ENCODE results near the gene THNSL1. TPM values are rescaled to one million over a fixed set of nuclear protein-coding genes. Genes with fewer than 3 reads are reported as not detected.
"Not testable (repeated sequence)": the region's sequence is repeated elsewhere in the genome, so short reads cannot be mapped to it uniquely, and the experiment has no call there.

Gene THNSL1
- total RNA-seq, 2 experiments from 2014 or later, result 2.5 to 2.6 TPM

DNA sequence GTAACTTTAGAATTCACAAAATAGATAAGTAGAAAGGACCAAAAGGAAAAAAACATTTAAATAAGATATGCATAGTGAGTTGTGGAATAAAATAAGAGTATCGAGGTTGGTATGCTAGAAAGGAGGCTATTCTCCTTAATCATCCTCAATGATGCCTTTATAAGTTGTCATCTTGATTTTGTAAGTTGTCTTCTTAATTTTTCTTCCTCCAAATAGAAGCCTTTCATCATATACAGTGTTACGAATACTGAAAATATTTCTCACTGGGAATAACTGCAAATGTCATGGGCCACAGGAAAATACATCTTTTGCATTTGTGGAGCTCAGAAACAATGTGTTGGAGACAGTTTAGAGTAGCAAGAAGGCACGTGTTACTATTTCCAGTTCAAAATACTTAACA, 32.5 kb upstream of the THNSL1 start:
- H3K36me3 Mint-ChIP-seq (ENCODE audit: low read depth), result no peaks in the 10 kb centered on the region
- no peaks in the 10 kb centered on the region for H3K27me3 Mint-ChIP-seq
- no peak for DNase-seq
- ChIA-PET CTCF (no interaction called here), POLR2A (no interaction called here)
- H3K4me3 Mint-ChIP-seq, result no peak overlapping the region
- H3K27ac Mint-ChIP-seq, result no peak overlapping the region
- peaks cover 14% of the 10 kb centered on the region for H3K4me1 Mint-ChIP-seq
- peaks cover 3% of the 10 kb centered on the region for H3K9me3 Mint-ChIP-seq

DNA sequence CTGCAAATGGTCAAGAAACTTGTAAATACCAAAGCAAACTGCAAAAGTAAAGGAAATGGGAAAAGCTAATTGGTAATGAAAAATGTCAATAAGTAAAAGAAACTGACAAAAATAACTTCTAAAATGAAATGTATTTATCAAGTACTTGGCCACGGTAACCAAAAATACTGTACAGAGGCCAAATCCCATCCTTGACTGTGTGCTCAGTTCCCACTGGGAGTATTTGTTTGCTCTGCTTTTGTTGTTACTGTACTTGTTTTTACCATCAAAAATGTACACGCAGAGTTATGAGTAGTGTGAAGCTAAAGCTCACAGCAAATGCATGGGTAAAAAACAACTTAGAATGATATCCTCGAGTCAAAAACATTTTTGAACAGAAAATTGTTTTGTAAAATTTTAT, 31.5 kb upstream of the THNSL1 start:
- DNase-seq, result no peak
- CTCF ChIA-PET, result no interaction called here
- POLR2A ChIA-PET, result no interaction called here
- Mint-ChIP-seq H3K9me3 (peaks cover 3% of the 10 kb centered on the region), H3K4me1 (peaks cover 14% of the 10 kb centered on the region), H3K27me3 (no peaks in the 10 kb centered on the region), H3K36me3 (ENCODE audit: low read depth) (no peaks in the 10 kb centered on the region), H3K4me3 (no peak overlapping the region), H3K27ac (no peak overlapping the region)

DNA sequence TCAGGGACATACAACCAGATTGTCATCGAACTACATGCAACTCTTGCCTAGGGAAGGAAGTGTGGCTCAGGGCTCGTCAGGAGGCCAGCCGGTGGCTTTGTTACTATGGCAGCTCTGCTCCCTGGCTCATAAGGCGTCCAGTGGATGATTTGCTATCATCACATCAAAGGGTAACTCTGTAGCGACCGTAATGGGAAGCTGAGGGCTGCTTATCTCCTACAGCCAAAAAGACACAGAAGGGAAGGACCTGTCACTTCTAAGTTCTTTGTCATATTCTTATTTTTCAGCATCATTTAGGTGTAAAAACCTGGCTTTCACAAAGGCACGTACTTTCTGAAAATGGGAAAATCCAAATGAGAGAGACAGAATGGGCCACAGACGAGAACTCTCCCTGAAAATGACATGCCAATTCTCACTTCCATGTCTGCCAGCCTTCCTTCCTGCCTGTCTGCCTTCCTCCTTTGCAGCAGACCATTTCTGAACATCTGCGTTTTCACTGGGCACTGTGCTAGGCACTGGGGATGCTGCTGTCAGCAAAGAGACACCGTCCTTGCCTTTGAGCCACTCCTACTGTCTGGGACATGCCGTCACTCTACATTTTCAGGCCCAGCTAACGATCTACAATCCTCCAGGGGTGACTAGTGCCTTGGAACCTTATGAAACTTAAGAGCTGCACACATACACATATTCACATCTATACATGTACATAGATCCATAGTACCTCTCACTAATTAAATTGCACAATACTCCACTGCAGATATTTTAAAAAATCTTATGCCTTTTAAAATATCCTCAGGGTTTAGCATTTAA, 27.4 kb upstream of the THNSL1 start:
- DNase-seq, result no peak
- CTCF ChIA-PET, result no interaction called here
- H3K4me3 Mint-ChIP-seq, result no peak overlapping the region
- H3K4me1 Mint-ChIP-seq, result no peaks in the 10 kb centered on the region
- no peak overlapping the region for H3K27ac Mint-ChIP-seq
- no peaks in the 10 kb centered on the region for H3K9me3 Mint-ChIP-seq
- no peaks in the 10 kb centered on the region for H3K36me3 Mint-ChIP-seq (ENCODE audit: low read depth)
- peaks cover 7% of the 10 kb centered on the region for H3K27me3 Mint-ChIP-seq
- POLR2A ChIA-PET, result no interaction called here

DNA sequence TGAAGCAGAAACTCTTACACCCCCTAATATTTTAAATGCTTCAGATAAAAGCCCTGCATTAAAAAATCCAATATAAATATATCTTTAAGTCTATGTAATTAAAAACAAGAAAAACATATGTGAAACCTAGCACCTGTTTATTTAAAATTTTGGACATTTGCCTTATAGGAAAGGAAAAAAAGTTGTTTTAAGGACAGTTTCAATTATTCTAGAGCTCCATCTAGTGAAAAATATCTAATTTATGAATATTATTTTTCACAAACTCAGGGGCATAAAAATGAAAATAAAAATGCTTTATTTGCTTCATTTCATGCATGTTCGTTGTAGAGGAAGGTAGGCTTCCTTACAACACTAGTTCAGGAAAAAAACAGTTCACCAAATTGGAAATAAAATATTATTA, 26.5 kb upstream of the THNSL1 start:
- no peak overlapping the region for H3K27ac Mint-ChIP-seq
- H3K9me3 Mint-ChIP-seq, result no peaks in the 10 kb centered on the region
- H3K27me3 Mint-ChIP-seq, result peaks cover 7% of the 10 kb centered on the region
- no peaks in the 10 kb centered on the region for H3K4me1 Mint-ChIP-seq
- ChIA-PET POLR2A (no interaction called here), CTCF (no interaction called here)
- H3K36me3 Mint-ChIP-seq (ENCODE audit: low read depth), result no peaks in the 10 kb centered on the region
- no peak for DNase-seq
- no peak overlapping the region for H3K4me3 Mint-ChIP-seq

DNA sequence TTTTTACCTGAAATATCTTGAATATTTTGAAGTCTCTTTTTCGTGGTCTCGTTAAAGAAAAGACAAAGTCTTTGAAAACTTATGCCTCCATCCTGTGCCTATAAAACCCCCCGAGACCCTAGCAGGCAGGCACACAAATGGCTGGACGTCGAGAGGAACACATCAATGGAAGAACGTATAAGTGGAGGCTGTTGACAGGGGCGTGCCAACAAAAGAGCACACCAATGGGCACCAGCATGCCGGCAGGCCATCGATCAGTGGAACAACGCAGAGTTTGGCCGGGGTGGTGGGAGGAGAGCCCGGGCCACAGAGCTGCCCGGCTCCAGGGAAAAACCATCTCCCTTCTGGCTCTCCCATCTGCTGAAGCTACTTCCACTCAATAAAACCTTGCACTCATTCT, 25.1 kb upstream of the THNSL1 start:
- no peak overlapping the region for H3K27ac Mint-ChIP-seq
- H3K27me3 Mint-ChIP-seq, result peaks cover 7% of the 10 kb centered on the region
- ChIA-PET CTCF (no interaction called here), POLR2A (no interaction called here)
- no peak overlapping the region for H3K4me3 Mint-ChIP-seq
- H3K9me3 Mint-ChIP-seq, result no peaks in the 10 kb centered on the region
- H3K4me1 Mint-ChIP-seq, result no peaks in the 10 kb centered on the region
- no peak for DNase-seq
- no peaks in the 10 kb centered on the region for H3K36me3 Mint-ChIP-seq (ENCODE audit: low read depth)

DNA sequence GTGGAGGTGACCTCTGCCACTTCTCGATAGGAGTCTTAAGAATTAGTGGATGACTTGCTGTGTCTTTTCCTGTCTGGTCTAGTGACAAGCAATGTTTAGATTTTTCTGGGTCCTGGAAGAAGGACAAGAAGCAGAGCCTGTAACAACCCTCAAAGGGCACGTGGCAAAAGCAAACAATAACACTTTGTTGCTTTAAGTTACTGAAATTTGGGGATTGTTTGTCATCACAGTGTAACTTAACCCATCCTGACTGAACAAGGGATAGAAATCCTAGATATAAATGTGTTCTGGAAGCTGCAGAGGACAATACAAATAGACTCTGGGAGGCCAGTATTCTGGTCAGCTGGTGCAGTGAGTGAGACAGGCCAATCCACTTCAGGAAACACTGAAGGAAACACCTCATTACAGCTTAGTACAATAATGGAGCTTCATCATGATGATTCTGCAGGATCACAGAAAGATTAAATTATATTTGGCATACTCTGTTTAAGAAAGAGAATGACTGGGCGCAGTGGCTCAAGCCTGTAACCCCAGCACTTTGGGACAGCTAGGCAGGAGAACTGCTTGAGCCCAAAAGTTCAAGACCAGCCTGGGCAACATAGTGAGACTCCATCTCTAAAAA, 23.8 kb upstream of the THNSL1 start:
- Mint-ChIP-seq H3K4me1 (no peaks in the 10 kb centered on the region), H3K27me3 (peaks cover 7% of the 10 kb centered on the region), H3K36me3 (ENCODE audit: low read depth) (no peaks in the 10 kb centered on the region), H3K4me3 (no peak overlapping the region), H3K9me3 (no peaks in the 10 kb centered on the region), H3K27ac (no peak overlapping the region)
- no peak for DNase-seq
- ChIA-PET CTCF (no interaction called here), POLR2A (no interaction called here)

DNA sequence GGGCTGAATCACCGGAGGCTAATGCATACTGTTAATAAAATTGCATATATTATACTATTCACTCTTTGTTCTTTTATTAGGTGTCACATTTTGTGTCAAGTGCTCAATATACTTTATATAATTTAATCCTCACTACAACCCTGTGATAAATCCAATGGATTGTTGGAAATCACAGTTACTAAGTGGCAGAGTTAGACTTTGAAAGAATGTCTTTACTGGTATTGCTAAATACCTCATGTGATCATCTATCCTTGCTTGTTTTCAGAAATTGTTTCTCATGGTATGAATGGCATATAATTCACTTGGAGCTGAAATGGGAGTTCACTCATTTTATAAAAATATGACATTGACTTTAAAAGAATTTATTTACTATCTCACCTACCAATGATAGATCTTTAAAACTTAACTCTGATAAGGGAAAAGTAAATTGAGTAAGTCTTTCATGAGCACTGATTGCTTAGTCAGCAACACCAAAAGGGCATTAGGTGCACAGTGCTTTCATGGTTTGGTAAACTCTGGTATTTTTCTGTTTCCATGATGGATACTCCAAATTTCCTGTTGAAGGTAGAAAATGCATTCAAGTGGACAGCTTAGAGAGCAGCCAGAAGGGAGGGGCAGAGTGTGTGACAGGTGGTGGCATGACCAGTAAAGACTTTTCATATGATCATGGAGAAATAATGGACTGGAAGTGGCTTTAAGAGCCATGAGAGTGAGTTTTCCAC, 23.0 kb upstream of the THNSL1 start:
- no peak overlapping the region for H3K27ac Mint-ChIP-seq
- CTCF ChIA-PET, result no interaction called here
- H3K36me3 Mint-ChIP-seq (ENCODE audit: low read depth), result no peaks in the 10 kb centered on the region
- H3K27me3 Mint-ChIP-seq, result peaks cover 7% of the 10 kb centered on the region
- H3K4me3 Mint-ChIP-seq, result no peak overlapping the region
- H3K9me3 Mint-ChIP-seq, result no peaks in the 10 kb centered on the region
- DNase-seq, result no peak
- no peaks in the 10 kb centered on the region for H3K4me1 Mint-ChIP-seq
- POLR2A ChIA-PET, result no interaction called here

DNA sequence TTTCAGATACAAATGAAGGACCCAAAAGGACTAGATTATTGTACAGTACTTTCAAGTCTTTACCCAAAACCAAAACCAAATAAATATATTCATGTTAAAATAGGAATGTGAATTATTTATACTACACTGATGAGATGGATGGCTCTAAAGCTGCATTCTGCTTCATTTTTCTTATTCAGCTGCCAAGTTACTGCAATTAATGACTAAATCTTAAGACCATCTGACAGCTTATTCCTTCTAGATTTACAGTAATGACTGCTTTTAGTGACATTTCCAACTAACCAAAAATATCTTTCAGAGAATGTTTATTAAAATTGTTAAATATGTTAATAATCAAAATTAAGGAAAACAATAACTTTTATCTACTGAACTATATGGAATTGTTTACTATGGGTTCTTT, 21.3 kb upstream of the THNSL1 start:
- POLR2A ChIA-PET, result no interaction called here
- Mint-ChIP-seq H3K27me3 (peaks cover 10% of the 10 kb centered on the region), H3K36me3 (ENCODE audit: low read depth) (no peaks in the 10 kb centered on the region), H3K27ac (no peak overlapping the region), H3K4me3 (no peak overlapping the region), H3K9me3 (no peaks in the 10 kb centered on the region), H3K4me1 (no peaks in the 10 kb centered on the region)
- DNase-seq, result no peak
- CTCF ChIA-PET, result no interaction called here

DNA sequence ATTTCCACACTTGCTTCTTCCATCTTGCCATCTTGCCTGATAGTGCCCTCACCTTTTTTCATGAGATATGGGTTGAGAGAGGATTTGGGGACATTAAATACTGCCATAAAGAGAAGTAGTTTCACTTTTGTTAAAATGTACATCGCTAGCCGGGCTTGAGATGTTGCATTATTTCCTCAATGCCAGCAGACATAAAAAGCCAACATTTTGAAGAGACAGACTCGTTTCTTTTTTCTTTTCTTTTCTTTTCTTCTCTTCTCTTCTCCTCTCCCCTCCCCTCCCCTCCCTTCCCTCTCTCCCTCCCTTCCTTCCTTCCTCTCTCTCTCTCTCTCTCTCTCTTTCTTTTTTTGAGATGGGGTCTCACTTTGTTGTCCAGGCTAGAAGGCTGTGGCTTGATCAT, 18.4 kb upstream of the THNSL1 start:
- DNase-seq, result no peak
- Mint-ChIP-seq H3K4me3 (no peak overlapping the region), H3K9me3 (no peaks in the 10 kb centered on the region), H3K4me1 (no peaks in the 10 kb centered on the region), H3K27me3 (peaks cover 15% of the 10 kb centered on the region), H3K36me3 (ENCODE audit: low read depth) (peaks cover 2% of the 10 kb centered on the region), H3K27ac (no peak overlapping the region)
- ChIA-PET CTCF (interaction anchor here (1.1 kb wide), 1 partner anchor 140 kb away, joined by 3 read pairs; no protein-coding TSS in a partner anchor), POLR2A (no interaction called here)

DNA sequence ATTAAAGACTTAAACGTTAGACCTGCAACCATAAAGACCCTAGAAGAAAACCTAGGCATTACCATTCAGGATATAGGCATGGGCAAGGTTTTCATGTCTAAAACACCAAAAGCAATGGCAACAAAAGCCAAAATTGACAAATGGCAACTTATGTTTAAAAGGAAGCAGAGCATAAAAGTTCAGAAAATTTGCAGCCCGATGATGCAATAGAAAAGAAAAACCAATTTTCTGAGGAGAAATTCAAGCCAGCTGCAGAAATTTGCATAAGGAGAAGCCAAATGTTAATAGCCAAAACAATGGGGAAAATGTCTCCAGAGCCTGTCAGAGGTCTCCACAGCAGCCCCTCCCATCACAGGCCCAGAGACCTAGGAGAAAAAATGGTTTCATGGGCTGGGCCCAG, 4.8 kb upstream of the THNSL1 start:
- CTCF ChIA-PET; H3K27me3 Mint-ChIP-seq; H3K4me3 Mint-ChIP-seq; H3K27ac Mint-ChIP-seq; H3K9me3 Mint-ChIP-seq; POLR2A ChIA-PET; DNase-seq; H3K36me3 Mint-ChIP-seq (ENCODE audit: low read depth): not testable (repeated sequence)
- peaks cover 10% of the 10 kb centered on the region for H3K4me1 Mint-ChIP-seq

DNA sequence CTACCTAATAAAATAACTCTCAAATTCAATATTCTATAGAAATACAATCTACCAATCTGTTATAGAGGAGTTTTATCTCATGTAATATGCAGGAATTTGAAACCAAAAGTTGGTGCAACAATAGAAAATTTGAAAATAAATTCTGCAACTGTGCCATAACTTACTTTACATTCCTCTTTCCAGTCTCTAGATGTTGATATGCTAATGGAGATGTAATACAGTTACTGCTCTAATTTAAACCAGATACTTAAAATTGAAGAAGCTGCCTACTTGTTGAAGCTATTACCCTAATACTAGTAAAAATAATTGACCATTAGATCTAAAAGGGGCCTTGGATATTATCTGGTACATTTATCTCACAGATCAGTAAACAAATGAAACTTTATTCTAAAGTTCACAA, 1.8 kb upstream of the THNSL1 start:
- Mint-ChIP-seq H3K9me3 (peaks cover 6% of the 10 kb centered on the region), H3K4me1 (peaks cover 20% of the 10 kb centered on the region), H3K27ac (no peak overlapping the region), H3K27me3 (peaks cover 2% of the 10 kb centered on the region), H3K36me3 (ENCODE audit: low read depth) (no peaks in the 10 kb centered on the region), H3K4me3 (no peak overlapping the region)
- DNase-seq, result no peak
- ChIA-PET POLR2A (no interaction called here), CTCF (no interaction called here)

DNA sequence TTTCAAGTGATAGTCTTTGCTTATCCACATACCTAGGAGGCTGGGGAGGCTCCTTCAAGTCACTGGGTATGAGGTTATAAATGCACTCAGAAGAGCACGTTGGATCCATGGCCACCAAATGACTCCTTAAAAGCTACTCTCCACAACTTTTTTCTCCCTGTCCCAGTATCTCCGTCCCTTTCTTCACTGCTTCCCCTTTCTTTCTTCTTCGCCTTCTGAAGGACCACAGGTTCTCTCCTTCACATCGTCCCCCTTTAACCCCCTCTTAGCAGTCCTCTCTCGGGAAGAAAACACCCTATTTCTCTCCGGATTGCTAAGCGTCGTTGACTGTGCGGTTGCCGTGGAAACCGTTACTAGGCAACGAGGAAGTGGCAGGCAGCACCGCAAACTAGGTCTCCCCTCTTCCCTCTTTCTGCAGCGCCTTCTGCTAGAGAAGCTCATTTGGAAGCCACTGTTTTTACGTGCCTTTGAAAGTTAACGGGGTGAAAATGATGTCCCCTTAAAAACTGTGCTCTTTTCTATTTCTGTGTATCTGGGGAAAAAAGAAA, 510 bp upstream of the THNSL1 start, which contains the start of gene ENKUR:
Gene ENKUR (minus strand): TSS at position 331 of the 548 bp plus-strand sequence. CDS start 222 bp downstream, at position 109.
- peaks cover 2% of the 10 kb centered on the region for H3K27me3 Mint-ChIP-seq

DNA sequence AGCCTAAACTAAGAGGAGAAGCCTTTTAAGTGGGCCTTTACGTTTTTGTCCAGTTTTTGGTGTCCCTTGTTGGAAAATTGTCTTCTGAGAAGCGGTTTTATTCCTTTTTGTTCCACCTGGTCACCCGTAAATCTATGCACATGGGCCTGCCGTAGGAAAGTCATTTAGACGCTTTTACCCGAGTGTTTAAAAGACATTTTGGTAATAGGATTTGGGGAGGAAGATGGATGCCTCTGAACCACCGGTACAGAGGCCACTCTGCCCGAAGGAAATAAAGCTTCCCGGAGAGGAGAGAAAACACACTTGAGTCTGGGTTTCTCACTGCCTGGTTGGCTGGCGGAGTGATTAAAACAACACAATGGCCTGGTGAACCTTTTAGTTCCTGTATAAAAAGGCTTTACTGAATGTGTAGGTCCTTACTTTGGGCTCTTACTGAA, 760 bp downstream of the THNSL1 start:
- ChIA-PET CTCF (no interaction called here), POLR2A (no interaction called here)
- Mint-ChIP-seq H3K36me3 (ENCODE audit: low read depth) (no peaks in the 10 kb centered on the region), H3K27ac (peak overlapping the region; percentile 89), H3K9me3 (peaks cover 2% of the 10 kb centered on the region), H3K27me3 (peaks cover 2% of the 10 kb centered on the region), H3K4me1 (peaks cover 20% of the 10 kb centered on the region), H3K4me3 (peak overlapping the region; percentile 81)
- DNase-seq, result peak; percentile 21

More for the DNA sequence above, 510 bp upstream of the THNSL1 start, which contains the start of gene ENKUR:
- no peaks in the 10 kb centered on the region for H3K36me3 Mint-ChIP-seq (ENCODE audit: low read depth)
- DNase-seq, result peak; percentile 95
- POLR2A ChIA-PET, result no interaction called here
- H3K4me1 Mint-ChIP-seq, result peaks cover 20% of the 10 kb centered on the region
- peaks cover 2% of the 10 kb centered on the region for H3K9me3 Mint-ChIP-seq
- H3K4me3 Mint-ChIP-seq, result peak within 1 kb of the TSS; percentile 81
- CTCF ChIA-PET, result no interaction called here
- peak within 1 kb of the TSS; percentile 89 for H3K27ac Mint-ChIP-seq
